Fibroblast of skin of left biceps (primary cell): ENCODE measurements around the gene ADGRB3.
A peak's percentile ranks its signal among the peaks of the same experiment; 100 is the strongest.

Source experiments
- DNase-seq, 2 experiments: peaks; one replicate each; pipeline ENCODE4 v3.0.0-alpha.2; 2013; ENCODE audit warnings: low read depth in 2 of 2

ADGRB3 gene

GRCh38 chr6:69026715-69027114 lies 391.6 kb downstream of the ADGRB3 start:
- no peak for DNase-seq

- no peak for DNase-seq
Measured at GRCh38 chr6:69027861-69028260, 392.8 kb downstream of the ADGRB3 start.

GRCh38 chr6:69038841-69039240 lies 403.8 kb downstream of the ADGRB3 start:
- DNase-seq, result no peak

- DNase-seq, result no peak
Measured at GRCh38 chr6:69042297-69042696, 407.2 kb downstream of the ADGRB3 start.

GRCh38 chr6:69044534-69044933 lies 409.5 kb downstream of the ADGRB3 start:
- no peak for DNase-seq

GRCh38 chr6:69059413-69059812 lies 424.3 kb downstream of the ADGRB3 start:
- DNase-seq, result no peak

GRCh38 chr6:69061066-69061465 lies 426.0 kb downstream of the ADGRB3 start:
- no peak for DNase-seq

GRCh38 chr6:69063401-69063800 lies 428.3 kb downstream of the ADGRB3 start:
- no peak for DNase-seq

GRCh38 chr6:69064226-69064625 lies 429.1 kb downstream of the ADGRB3 start:
- DNase-seq, result no peak

GRCh38 chr6:69069881-69070280 lies 434.8 kb downstream of the ADGRB3 start:
- no peak for DNase-seq

GRCh38 chr6:69072796-69073195 lies 437.7 kb downstream of the ADGRB3 start:
- DNase-seq, result no peak

- DNase-seq, result no peak
Measured at GRCh38 chr6:69084746-69085335, 449.8 kb downstream of the ADGRB3 start.

- DNase-seq, result no peak
Measured at GRCh38 chr6:69086689-69087088, 451.6 kb downstream of the ADGRB3 start.

GRCh38 chr6:69089539-69089938 lies 454.5 kb downstream of the ADGRB3 start:
- no peak for DNase-seq

- peak; percentile 51 to 52 for DNase-seq
Measured at GRCh38 chr6:69090132-69090531, 455.1 kb downstream of the ADGRB3 start.

GRCh38 chr6:69096681-69097080 lies 461.6 kb downstream of the ADGRB3 start:
- peak; percentile 8 to 13 for DNase-seq

- DNase-seq, result no peak
Measured at GRCh38 chr6:69097948-69098347, 462.9 kb downstream of the ADGRB3 start.

- no peak for DNase-seq
Measured at GRCh38 chr6:69098910-69099309, 463.8 kb downstream of the ADGRB3 start.

- no peak for DNase-seq
Measured at GRCh38 chr6:69100772-69101171, 465.7 kb downstream of the ADGRB3 start.

GRCh38 chr6:69102416-69102815 lies 467.3 kb downstream of the ADGRB3 start:
- no peak for DNase-seq

- DNase-seq, result no peak
Measured at GRCh38 chr6:69105288-69105687, 470.2 kb downstream of the ADGRB3 start.

GRCh38 chr6:69106511-69106910 lies 471.4 kb downstream of the ADGRB3 start:
- no peak for DNase-seq

- DNase-seq, result no peak
Measured at GRCh38 chr6:69111301-69111700, 476.2 kb downstream of the ADGRB3 start.

- no peak for DNase-seq
Measured at GRCh38 chr6:69116658-69117057, 481.6 kb downstream of the ADGRB3 start.
